ENCODE data around the gene CNN2.
"Not testable (repeated sequence)": the region's sequence is repeated elsewhere in the genome, so short reads cannot be mapped to it uniquely, and the experiment has no call there.

Gene CNN2

GRCh38 chr19:1012334-1012733 lies 14.1 kb upstream of the CNN2 start:
- no peak for DNase-seq

DNA sequence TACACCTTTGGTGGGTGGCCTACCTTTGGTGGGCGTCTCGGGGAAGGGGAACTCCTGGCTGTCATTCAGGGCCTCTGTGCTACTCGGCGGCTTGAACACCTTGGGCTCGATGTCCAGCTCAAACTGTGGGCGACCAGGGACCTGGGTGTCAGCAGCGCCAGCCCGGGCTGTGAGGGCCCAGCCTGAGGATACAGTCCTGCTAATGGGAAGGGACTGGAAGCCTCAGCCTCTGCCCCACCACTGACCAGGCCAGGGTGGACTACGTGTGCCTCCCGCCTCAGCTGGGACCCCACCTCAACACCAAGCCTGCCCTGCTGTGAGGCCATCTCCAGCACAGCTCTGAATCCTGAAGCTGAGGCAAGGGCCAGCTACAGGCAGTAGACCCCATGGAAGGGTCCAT lies 13.2 kb upstream of the CNN2 start:
- no peak for DNase-seq

DNA sequence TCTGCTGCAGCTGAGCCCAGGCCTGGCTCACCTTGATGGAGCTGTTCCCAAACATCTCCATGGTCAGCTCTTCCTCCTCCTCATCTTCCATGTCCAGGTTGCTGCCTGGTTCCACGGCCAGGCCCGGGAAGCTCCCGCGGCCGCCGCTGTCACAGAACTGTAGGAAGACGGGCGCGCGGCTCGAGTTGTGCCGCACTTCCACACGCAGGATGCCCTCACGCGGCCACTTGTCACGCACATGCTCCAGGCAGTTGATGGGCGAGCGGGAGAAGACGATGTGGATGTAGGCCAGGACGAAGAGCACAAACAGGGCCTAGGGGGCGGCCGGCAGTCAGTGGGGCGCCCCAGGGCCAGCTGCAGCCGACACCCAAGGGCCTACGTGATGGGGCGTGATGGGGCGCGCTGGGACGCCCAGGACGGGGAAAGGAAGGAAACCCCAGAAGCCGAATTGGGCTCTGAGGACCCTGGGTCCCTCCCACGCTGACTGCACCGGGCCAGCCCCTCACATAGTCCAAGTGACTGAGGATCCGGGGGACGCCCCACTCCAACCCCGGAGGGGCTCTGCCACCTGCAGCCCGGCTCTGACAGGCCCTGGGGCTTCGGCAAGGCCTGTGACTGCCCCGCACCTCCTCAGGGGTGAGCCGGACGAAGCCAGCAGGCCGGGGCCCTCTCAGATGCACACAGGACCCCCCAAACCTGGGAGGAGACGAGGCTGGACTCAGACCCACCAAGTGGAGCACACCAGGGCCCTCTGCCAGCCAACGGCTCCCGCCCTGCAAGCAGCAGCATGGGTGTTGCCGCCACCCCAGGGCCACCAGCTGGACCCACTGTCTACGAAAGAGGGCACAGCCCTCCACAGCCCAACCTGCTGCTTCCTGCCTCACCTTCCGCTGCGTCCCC lies 12.0 kb upstream of the CNN2 start:
- no peak for DNase-seq

DNA sequence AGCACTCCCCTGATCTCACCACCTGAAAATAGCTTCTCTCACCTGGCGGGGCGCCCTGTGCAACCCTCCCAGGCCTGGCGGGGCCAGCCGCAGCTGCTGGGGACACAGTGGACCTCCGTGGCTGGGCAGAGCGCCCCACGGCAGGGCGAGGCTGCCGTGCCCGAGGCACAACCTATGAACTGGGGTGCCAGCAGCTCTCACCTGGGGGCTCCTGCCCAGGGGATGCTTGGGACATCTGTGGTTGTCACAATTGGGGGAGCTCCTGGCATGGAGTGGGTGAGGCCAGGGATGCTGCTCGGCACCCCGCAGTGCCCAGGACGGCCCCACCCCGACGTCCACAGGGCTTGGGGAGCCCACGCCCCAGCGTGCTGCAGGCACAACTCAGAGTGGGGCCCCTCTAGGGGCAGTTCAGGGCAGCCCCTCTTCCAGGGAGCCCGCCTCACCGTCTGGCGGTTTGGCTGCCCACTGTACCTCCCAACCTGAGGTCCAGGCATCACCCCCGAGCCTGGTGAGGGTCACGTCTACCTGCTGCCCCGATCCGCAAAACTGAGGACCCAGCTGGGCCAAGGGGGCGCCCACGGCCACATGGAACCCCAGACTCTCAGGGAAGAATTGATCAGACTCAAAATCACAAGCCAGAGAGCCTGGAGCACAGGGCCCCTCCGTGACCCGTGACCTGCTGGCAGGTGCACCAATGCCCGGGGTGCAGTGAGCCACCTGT lies 11.2 kb upstream of the CNN2 start:
- no peak for DNase-seq

- DNase-seq: no peak
Measured at GRCh38 chr19:1015782-1016646, 10.4 kb upstream of the CNN2 start.

GRCh38 chr19:1016647-1017114 lies 9.7 kb upstream of the CNN2 start:
- no peak for DNase-seq

- DNase-seq: no peak
Measured at GRCh38 chr19:1017115-1017905, 9.1 kb upstream of the CNN2 start.

DNA sequence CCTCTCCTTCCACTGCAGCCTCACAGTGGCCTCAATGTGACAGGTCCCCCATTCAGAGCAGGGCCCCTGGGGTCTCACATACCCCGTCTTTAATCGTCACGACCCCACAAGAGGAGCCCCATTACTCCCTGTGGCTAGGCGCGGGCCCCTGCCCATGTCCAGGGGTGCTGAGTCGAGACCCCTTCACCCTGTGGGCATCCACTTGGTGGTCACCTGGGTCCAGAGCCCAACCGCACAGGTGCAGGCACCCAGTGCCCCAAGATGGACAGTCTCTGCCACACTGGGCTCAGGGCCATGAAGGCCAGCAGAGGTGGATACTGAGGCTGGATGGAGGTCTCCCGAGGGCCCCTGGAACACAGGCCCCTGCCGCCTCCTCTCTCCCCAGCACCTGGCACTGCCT lies 8.5 kb upstream of the CNN2 start:
- DNase-seq: no peak

GRCh38 chr19:1018393-1018792 lies 8.0 kb upstream of the CNN2 start:
- DNase-seq: no peak

- no peak for DNase-seq
Measured at GRCh38 chr19:1018932-1019615, 7.3 kb upstream of the CNN2 start.

DNA sequence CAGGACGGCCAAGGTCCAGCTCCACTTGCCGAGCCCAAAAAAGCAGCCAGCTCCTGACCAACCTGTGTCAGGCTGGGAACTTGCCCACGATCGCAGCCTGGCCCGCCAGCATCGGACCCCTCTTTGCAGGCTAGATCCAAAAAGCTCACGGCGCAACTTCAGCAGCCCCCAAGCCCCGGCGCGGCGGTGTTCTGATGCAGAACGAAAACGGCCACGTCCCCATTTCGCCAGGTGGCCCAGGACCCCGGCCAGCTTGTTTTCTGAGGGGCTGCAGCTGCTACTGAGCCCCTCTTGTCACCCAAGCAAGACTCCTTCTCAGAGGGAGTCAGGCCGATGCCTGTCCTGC lies 6.8 kb upstream of the CNN2 start:
- DNase-seq: no peak

DNA sequence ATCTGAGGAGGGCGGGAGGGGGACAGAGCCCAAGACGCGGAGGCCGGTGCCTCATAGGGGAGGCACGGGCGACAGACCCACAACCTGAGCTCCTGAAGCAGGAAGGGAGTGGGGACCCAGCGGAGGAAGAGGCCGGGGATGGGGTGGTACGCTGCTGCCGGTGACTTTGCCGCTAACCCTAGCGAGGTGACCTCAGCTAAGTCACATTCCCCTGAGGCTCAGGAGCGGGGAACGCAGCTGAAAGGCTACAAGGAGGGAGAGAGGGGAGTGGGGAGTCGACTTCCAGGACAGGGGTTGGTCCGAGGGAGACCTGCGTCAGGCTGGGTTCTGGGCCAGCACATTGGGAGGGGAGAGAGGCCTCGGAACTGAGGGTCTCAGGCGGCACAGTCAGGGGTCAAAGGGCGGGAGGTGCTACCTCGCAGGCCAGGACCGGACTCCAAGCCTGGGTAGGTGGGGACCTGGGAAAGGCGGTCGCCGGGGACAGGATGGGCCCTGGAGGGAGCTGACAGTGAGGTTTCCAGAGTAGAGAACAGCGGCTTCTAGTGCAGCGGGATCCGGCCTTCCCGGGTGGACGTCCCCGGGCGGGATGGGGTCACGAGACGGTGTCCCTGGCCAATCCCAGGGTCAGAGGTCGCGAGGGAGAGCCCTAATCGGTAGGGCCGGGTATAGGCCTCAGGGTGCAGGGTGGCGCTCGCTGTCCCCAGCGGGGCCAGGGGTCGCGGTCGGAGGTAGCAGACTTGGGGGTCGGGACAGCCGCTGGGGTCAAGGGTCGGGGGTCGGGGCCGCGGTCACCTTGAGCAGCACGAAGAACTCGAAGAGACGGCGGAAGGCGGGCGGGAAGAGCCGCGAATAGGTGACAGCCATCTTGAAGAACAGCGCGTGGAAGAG lies 6.2 kb upstream of the CNN2 start:
- no peak for DNase-seq

DNA sequence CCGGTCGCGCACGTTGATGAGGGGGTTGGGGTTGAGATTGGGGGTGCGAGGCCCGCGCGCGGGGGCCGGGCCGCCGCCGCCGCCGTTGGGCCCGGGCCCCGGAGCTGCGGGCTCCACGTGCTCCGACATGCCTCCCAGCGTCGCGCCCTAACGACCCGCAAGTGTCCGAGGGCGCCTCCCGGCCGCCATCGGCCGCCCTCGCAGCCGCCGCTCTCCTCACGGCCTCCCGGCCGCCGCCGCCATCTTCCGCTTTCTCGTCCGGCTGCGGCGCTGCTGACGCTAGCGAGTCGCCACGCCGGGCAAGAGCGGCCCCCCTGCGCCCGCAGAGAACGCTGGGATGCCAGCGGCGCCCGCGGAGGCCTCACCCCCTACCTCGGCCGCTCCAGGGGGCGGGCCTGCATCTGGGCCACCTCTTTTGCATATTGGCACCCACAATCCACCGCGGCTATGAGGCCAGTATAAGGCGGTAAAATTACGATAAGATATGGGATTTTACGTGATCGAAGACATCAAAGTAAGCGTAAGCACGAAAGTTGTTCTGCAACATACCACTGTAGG lies 5.5 kb upstream of the CNN2 start, which contains the start of gene TMEM259:
TMEM259 (minus strand) TSS at position 256 of the 558 bp plus-strand sequence; CDS start at position 129, 127 bp downstream.
- DNase-seq: peak; percentile 98 to 99

DNA sequence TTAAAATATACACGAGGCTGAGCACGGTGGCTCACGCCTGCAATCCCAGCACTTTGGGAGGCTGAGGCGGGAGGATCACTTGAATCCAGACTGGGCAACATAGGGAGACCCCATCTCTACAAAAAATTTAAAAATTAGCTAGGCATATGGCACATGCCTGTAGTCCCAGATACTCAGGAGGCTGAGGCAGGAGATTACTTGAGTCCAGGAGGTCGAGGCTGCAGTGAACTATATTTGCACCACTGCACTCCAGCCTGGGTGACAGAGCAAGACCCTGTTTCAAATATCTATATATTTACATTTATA lies 2.6 kb upstream of the CNN2 start:
- not testable (repeated sequence) for DNase-seq

DNA sequence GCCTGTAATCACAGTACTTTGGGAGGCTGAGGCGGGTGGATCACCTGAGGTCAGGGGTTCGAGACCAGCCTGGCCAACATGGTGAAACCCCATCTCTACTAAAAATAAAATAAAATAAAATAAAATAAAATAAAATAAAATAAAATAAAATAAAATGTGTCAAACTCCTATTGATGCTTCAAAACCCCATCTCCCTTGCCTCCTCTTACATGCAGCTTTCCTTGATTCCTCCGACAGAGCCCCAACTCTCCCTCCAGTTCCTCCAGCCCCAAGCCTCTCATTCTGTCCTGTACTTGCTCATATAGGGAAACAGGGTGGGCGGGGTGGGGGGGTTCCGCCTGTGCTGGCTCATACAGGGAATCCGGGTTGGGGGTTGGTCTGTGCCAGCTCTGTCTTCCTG lies 1.3 kb upstream of the CNN2 start:
- not testable (repeated sequence) for DNase-seq

GRCh38 chr19:1026783-1027649 lies 608 bp downstream of the CNN2 start:
- no peak for DNase-seq

- DNase-seq: no peak
Measured at GRCh38 chr19:1027650-1028061, 1.2 kb downstream of the CNN2 start.

- no peak for DNase-seq
Measured at GRCh38 chr19:1028062-1028926, 1.9 kb downstream of the CNN2 start.

Measured in NCI-H446 (cell line).